Measurements from ENCODE around the gene CSDE1.

- TF ChIP-seq CTCF (IDR thresholded peaks at IDR 0.05) = no peak
- no peak for TF ChIP-seq POLR2AphosphoS5 (IDR thresholded peaks at IDR 0.05; ENCODE audit: insufficient read depth in 1 of 2, low read depth in 1 of 2)
Observed at GRCh38 chr1:114756009-114756892, 1.5 kb downstream of the CSDE1 start.
